Loucy (cell line): Measurements from ENCODE around the gene PARVG.

ENCODE experiments used
- H2AFZ ChIP-seq: fragments of 200-600 bp; sonication (generic); 2 replicates; pipeline ENCODE4 v1.6.0; 2016; ENCODE audit warnings: antibody characterized with exemption, mild to moderate bottlenecking, low read length, moderate library complexity
- H3F3A ChIP-seq: fragments of 200-600 bp; 2 replicates; pipeline ENCODE4 v1.6.0; 2016; ENCODE audit warnings: antibody characterized with exemption, low read depth, mild to moderate bottlenecking
- H3K27me3 ChIP-seq: fragments of 200-600 bp; sonication (generic); 2 replicates; pipeline ENCODE4 v1.6.1; 2014; ENCODE audit warnings: low read length, mild to moderate bottlenecking; ENCODE audit not compliant: insufficient read depth, poor library complexity, severe bottlenecking
- H3K36me3 ChIP-seq: fragments of 200-600 bp; sonication (generic); 2 replicates; pipeline ENCODE4 v1.6.1; 2016; ENCODE audit warnings: low read length; ENCODE audit not compliant: insufficient read depth
- H3K4me1 ChIP-seq: fragments of 200-600 bp; sonication (generic); 2 replicates; pipeline ENCODE4 v1.5.1; 2014; ENCODE audit warnings: low read length, mild to moderate bottlenecking; ENCODE audit not compliant: insufficient read depth, poor library complexity, severe bottlenecking
- H3K4me2 ChIP-seq: fragments of 200-600 bp; sonication (generic); 2 replicates; pipeline ENCODE4 v1.6.0; 2014; ENCODE audit warnings: antibody characterized with exemption, low read length, low read depth, mild to moderate bottlenecking; ENCODE audit not compliant: poor library complexity, severe bottlenecking
- H3K4me3 ChIP-seq: fragments of 200-600 bp; sonication (generic); 2 replicates; pipeline ENCODE4 v1.5.1; 2014; ENCODE audit warnings: low read length, mild to moderate bottlenecking, mixed read lengths; ENCODE audit not compliant: poor library complexity, severe bottlenecking
- H3K79me2 ChIP-seq: fragments of 200-600 bp; sonication (generic); 2 replicates; pipeline ENCODE4 v1.6.1; 2014; ENCODE audit warnings: low read length; ENCODE audit not compliant: insufficient read depth
- H3K9ac ChIP-seq: fragments of 200-600 bp; sonication (generic); 2 replicates; pipeline ENCODE4 v1.6.0; 2014; ENCODE audit warnings: mild to moderate bottlenecking, low read depth, low read length, moderate library complexity; ENCODE audit not compliant: poor library complexity, severe bottlenecking
- H3K9me2 ChIP-seq: fragments of 200-600 bp; sonication (generic); replicated peaks from 2 replicates; pipeline ENCODE4 v1.6.1; 2016; ENCODE audit warnings: low read depth, low read length, mixed read lengths
- H3K9me3 ChIP-seq: fragments of 200-600 bp; sonication (generic); 2 replicates; pipeline ENCODE4 v1.6.1; 2014; ENCODE audit warnings: mild to moderate bottlenecking, antibody characterized with exemption, low read length, low read depth; ENCODE audit not compliant: insufficient read depth
- H4K20me1 ChIP-seq: fragments of 200-600 bp; sonication (generic); 2 replicates; pipeline ENCODE4 v1.6.0; 2014; ENCODE audit warnings: antibody characterized with exemption, low read length, mild to moderate bottlenecking; ENCODE audit not compliant: insufficient read depth, poor library complexity, severe bottlenecking
- EZH2phosphoT487 ChIP-seq: fragments of 200-600 bp; IDR thresholded peaks from 2 replicates; pipeline ENCODE4 v1.6.1; 2018; ENCODE audit warnings: antibody characterized with exemption, mild to moderate bottlenecking, moderate library complexity, borderline replicate concordance
- TF ChIP-seq, protein P1 (sequence below): fragments of 200-600 bp; sonication (generic); conservative IDR thresholded peaks from 2 replicates; pipeline ENCODE4 v1.5.1; 2014; ENCODE audit warnings: mild to moderate bottlenecking, antibody characterized with exemption, low read length

Gene PARVG, protein sequence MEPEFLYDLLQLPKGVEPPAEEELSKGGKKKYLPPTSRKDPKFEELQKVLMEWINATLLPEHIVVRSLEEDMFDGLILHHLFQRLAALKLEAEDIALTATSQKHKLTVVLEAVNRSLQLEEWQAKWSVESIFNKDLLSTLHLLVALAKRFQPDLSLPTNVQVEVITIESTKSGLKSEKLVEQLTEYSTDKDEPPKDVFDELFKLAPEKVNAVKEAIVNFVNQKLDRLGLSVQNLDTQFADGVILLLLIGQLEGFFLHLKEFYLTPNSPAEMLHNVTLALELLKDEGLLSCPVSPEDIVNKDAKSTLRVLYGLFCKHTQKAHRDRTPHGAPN

DNA sequence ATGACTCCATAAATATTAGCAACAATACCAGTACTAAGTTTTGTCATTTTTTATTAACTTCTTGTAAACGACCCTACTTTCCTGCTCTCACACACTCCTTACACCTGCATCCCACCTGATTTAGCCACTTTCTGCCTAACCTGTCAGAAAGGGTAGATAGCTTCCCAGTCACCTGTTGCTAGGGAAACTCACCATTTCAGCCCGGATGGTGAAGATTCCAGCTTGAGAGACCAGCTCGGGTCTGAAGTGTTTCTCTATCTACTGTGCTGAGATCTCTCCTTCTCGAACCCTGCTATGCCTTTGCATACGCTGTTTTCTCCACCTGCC lies at the start of gene PARVG:
TSS of gene PARVG (plus strand) at position 220 of the 327 bp plus-strand sequence. CDS start 2,405 bp downstream, outside the sequence.
- Histone ChIP-seq H3K4me1 (peaks cover 45% of the 10 kb centered on the region), H3K9ac (peak within 1 kb of the TSS; percentile 96), H4K20me1 (peaks cover 15% of the 10 kb centered on the region), H3K9me3 (no peaks in the 10 kb centered on the region), H3K27me3 (no peaks in the 10 kb centered on the region), H3K4me3 (peak within 1 kb of the TSS; percentile 89), H3K79me2 (peaks cover 51% of the 10 kb centered on the region), H3K36me3 (peaks cover 3% of the 10 kb centered on the region; the same call in 1 of the 2 replicates), H2AFZ (peak within 1 kb of the TSS; percentile 82), H3K4me2 (peak within 1 kb of the TSS; percentile 77), H3F3A (no peaks in the 10 kb centered on the region), H3K9me2 (no peaks in the 10 kb centered on the region)
- TF ChIP-seq EZH2phosphoT487 = no peak
- TF ChIP-seq, protein P1, sequence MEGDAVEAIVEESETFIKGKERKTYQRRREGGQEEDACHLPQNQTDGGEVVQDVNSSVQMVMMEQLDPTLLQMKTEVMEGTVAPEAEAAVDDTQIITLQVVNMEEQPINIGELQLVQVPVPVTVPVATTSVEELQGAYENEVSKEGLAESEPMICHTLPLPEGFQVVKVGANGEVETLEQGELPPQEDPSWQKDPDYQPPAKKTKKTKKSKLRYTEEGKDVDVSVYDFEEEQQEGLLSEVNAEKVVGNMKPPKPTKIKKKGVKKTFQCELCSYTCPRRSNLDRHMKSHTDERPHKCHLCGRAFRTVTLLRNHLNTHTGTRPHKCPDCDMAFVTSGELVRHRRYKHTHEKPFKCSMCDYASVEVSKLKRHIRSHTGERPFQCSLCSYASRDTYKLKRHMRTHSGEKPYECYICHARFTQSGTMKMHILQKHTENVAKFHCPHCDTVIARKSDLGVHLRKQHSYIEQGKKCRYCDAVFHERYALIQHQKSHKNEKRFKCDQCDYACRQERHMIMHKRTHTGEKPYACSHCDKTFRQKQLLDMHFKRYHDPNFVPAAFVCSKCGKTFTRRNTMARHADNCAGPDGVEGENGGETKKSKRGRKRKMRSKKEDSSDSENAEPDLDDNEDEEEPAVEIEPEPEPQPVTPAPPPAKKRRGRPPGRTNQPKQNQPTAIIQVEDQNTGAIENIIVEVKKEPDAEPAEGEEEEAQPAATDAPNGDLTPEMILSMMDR = no peak

DNA sequence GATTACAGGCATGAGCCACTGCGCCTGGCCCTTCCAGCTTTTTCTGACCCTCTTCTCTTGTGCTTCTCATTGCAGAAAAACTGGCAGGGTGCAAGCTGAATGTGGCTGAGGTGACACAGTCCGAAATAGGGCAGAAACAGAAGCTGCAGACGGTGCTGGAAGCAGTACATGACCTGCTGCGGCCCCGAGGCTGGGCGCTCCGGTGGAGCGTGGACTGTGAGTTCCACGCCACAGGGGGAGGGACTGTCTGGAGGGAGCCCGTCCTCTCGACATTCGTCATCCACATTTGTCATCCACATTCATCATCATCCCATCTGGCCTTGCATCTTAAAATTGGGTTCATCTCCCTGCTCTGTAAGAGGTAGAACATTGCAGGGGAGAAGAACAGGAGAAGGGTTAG lies 49.3 kb upstream of the PARVG start:
- Histone ChIP-seq H3K36me3 (no peaks in the 10 kb centered on the region; the same call in 1 of the 2 replicates), H3K79me2 (no peaks in the 10 kb centered on the region), H3F3A (no peaks in the 10 kb centered on the region; the same call in 1 of the 2 replicates), H3K9me3 (peaks cover 9% of the 10 kb centered on the region; the same call in 1 of the 2 replicates), H3K4me2 (no peak overlapping the region), H3K9ac (no peak overlapping the region), H2AFZ (no peak overlapping the region), H3K4me1 (peaks cover 11% of the 10 kb centered on the region), H3K4me3 (no peak overlapping the region), H4K20me1 (no peaks in the 10 kb centered on the region), H3K27me3 (no peaks in the 10 kb centered on the region), H3K9me2 (no peaks in the 10 kb centered on the region)
- no peak for TF ChIP-seq EZH2phosphoT487
- TF ChIP-seq, protein P1 = no peak

DNA sequence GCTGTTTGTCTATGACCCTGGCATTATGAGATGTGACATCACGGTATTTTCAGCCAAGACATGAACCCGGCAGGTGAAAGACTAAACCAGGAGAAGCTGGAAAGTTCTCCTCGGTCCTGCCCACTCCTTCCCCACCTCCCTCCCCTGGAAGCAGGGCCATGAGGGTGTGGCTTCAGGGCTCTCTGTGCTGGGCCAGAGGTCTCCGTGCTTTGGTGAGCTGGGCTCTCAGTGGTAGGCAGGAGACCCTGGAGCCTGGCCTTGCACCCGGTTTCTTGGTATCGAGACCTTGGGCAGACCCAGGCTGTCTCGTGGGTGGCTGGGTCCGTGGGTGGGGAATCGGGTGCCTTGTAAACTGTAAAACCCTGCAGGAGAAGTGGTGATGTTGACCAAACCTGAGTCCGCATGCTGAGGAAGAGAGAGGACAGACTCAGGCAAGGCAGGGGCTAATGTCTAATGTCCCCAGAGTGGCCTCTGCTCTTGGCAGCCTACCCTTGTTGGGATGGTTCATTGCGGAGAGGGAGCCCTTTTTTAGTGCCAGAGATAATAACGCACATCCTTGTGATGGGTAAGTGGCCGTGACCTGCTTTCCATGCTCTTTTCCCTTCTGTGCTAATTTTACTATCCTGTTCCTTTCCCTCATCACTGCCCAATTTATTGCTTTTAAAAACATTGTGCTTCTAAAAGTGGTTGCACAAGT lies 48.6 kb upstream of the PARVG start:
- Histone ChIP-seq H3K4me1 (peaks cover 11% of the 10 kb centered on the region), H3K9ac (no peak overlapping the region), H3K9me3 (peaks cover 4% of the 10 kb centered on the region; the same call in 1 of the 2 replicates), H3K4me3 (no peak overlapping the region), H4K20me1 (no peaks in the 10 kb centered on the region), H3K4me2 (no peak overlapping the region), H3K27me3 (no peaks in the 10 kb centered on the region), H3K9me2 (no peaks in the 10 kb centered on the region), H3K79me2 (no peaks in the 10 kb centered on the region), H2AFZ (no peak overlapping the region), H3F3A (no peaks in the 10 kb centered on the region; the same call in 1 of the 2 replicates), H3K36me3 (no peaks in the 10 kb centered on the region; the same call in 1 of the 2 replicates)
- no peak for TF ChIP-seq EZH2phosphoT487
- TF ChIP-seq, protein P1 = no peak
